Measurements from ENCODE around the gene BSCL2.

DNA sequence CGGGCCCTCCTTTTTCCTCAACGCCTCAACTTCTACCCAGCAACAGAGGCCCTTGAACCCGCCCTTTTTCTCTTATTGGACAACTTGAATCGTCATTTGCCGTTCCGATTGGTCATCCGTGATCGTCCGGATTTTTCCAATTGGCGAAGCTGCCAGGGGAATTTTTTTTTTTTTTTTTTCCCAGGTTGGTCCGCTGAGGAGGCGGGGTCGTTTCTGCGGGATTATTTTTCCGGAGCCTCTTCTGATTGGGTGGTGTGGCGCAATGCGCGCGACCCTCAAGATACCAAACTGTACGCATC lies 20.6 kb upstream of the BSCL2 start:
- TF ChIP-seq, protein P1, sequence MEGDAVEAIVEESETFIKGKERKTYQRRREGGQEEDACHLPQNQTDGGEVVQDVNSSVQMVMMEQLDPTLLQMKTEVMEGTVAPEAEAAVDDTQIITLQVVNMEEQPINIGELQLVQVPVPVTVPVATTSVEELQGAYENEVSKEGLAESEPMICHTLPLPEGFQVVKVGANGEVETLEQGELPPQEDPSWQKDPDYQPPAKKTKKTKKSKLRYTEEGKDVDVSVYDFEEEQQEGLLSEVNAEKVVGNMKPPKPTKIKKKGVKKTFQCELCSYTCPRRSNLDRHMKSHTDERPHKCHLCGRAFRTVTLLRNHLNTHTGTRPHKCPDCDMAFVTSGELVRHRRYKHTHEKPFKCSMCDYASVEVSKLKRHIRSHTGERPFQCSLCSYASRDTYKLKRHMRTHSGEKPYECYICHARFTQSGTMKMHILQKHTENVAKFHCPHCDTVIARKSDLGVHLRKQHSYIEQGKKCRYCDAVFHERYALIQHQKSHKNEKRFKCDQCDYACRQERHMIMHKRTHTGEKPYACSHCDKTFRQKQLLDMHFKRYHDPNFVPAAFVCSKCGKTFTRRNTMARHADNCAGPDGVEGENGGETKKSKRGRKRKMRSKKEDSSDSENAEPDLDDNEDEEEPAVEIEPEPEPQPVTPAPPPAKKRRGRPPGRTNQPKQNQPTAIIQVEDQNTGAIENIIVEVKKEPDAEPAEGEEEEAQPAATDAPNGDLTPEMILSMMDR (IDR thresholded peaks at IDR 0.05): no peak
- no peak for TF ChIP-seq POLR2A (IDR thresholded peaks at IDR 0.05)
